ENCODE measurements around the gene FAM181A.

Gene FAM181A

DNA sequence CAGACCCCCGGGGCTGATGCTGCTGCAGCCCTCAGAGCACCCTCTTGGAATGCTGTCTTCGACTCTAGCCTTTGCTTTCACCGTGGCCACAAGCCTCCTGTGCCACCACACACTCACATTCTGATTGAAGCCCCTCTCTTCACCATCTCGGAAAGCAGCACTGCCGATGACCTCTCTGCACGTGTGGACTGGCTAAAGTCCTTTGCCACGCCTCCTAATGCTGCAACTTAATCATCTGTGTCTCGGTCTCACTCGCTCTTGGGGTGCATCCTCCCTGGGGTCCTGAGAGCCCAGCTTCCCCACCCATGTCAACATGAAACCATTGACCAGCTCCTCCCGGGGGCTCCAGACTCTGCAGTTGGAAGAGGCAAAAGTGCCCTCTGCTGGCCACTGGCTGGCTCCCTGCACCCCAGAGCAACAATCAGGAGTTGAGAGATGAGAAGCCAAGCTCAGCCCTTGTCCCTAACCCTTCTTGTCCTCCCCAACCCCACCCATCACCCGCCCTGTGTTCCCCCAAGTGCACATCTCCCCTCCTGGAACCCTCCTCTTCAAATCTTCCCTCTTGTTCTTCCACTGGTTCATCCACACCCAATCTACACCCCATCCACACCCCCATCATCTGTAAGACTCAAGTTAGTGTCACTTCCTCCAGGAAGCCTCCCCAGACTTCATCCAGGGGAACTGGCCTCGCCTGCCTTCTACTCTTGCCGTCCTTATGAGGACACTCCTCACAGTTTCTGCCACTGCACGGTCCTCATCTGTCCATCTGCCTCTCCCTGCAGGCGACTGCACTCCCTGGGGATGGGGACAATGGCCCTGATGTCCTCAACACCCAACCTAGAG lies 23.6 kb upstream of the FAM181A start:
- DNase-seq (ENCODE audit: low spot score) = no peak

DNA sequence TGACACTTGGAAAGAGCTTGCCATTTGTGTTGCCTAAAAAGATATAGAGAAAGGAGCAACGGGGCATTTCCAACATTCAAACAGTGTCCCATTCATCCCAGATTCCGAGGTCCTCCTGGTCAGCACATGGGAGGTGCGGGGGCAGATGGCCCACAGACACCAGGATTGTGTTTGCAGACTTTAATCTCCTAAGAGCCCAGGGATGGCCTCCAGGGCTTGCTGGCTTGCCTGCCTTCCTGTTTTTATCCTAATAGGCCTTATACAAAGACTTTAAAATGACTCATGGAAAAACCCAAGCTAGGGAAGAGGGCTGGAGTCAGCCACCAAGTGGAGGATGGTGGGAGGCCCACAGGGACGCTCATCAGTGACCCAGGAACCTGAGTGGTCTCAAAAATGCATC lies 21.5 kb upstream of the FAM181A start:
- DNase-seq (ENCODE audit: low spot score) = no peak

DNA sequence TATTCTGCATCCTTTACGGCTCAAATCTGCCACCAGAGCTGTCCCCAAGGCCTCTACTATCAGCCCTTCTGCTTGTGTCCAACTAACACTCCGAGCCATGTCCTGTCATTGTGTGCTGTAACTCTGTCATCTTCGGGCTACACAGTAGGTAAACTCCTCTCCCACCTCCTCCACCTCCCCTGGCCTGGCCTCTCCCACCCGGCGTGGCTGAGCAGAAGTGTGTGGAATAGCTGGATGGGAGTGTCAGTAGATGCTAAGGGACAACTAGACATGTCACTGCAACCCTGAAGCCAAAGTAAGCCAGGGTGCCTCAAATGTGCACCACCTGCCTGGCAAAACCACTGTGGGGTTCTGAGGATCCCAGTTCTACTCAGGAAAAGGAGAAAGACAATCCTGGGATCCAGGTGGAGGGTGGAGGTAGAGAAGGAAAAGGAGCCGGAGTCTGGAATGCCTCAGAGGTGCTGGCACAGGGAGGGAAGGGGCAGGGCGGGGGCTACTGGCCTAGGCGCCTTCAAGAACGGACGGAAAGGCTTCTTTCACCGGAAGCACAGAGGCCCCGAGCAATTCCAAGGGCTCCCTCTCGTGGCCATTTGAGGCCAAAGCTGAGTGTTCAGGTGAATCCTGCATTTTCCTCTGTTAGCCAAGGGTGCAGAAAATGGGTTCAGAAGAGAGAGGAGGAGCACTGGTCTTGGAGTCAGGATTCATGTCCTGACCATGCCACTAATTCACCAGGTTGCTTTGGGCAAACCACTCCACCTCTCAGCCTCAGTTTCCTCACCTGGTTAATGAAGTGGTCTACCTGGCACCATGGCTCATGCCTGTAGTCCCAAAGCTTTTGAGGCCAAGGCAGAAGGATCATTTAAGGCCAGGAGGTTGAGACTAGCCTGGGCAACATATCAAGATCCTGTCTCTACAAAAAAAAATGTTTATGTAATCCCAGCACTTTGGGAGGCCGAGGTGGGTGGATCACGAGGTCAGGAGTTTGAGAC lies 20.5 kb upstream of the FAM181A start:
- DNase-seq (ENCODE audit: low spot score) = no peak

DNA sequence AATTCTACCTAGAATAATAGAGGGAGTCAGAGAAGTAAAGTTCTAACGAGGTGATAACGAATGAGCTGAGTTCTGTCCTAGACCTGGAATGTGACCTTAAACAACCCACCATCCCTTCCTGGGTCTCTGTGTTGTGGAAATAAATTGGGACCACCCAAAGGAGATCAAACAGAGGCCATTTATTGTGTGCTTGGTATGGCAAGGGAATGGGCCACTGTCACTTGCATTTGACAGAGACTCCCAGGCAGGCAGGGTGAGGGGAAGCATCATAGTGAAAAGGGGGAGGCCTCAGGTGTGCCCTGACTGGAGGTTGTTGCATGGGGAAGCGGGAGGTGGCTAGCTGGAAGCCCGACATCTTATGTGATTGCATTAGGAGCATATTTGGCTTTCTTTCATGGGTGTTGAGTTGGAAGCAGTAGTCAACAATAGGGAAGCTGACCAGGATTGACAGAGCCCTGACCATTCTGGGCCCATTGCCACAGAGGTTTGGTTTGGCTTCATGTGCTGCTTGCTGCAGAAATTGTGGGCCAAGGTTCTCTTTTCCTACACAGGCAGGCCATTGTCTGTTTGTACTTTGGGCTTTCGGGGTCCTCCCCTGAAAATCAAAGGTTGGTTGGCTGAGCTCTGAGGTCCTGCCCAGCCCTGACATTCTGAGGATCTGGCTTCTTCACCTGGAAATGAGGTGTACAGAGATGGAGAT lies 17.6 kb upstream of the FAM181A start:
- DNase-seq (ENCODE audit: low spot score) = no peak

DNA sequence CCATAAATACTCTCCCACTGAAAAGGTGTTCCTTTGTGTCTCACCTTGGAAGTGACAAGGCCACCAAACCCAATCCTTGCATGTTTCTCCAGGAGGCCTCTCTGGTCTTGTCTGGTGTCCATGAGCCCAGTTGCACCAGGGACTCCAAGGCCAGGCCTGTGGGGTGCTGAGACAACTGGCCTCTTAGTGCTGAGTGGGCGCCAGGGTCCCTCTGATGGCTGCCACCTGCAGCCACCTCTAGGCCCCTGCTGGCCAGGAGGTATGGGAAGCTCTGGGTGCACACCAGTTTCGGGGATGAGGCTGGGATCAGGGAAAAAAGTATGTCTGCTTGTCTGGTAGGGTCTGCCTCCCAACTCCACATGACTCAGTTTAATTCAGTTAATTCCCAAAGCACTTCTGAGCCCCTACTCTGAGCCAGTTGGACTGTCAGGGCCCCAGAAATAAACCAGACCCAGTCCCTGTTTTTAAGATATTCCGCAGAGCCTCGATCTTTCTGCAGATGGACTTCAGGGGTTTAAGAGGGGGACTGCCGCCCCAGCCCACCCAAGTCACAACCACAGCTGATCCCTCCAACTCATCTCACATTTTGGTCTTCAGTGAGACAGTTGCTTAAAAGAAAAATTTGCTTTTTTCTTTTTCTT lies 15.0 kb upstream of the FAM181A start:
- DNase-seq (ENCODE audit: low spot score) = no peak

DNA sequence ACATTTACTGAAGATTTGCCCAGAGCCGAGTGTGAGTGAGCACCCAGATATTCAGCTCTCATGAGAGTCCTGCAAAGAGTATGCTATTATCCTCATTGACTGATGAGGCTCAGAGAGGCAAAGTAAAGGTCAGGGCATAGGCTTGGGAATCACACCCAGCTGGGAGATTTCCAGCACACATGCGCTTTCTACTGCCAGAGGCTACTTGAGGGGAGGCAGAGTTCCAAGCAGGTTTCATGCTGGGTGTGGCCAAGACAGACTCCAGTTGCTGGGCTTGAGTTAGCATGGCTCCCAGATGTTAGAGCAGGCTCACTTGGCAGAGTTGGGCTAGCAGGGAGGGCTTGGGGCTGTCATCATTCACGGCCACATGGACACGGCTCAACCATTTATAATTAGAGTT lies 14.4 kb upstream of the FAM181A start:
- no peak for DNase-seq (ENCODE audit: low spot score)

DNA sequence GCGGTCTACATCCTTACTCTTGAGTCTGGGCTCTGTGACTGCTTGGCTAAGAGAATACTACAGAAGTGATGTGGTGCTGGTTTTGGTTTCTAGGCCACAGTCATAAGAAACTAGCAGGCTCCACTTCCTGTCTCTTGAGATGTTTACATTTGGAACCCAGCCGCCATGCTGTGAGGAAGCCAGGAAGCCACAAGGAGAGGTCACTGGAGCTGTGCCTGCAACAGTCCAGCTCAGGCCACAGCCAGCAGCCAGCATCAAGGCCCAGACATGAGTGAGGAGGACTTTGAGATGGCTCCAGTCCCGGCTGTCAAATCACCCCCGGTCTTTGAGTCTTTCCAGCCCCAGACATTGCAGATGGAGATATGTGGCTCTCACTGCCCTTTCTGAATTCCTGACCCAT lies 12.9 kb upstream of the FAM181A start:
- DNase-seq (ENCODE audit: low spot score) = no peak

DNA sequence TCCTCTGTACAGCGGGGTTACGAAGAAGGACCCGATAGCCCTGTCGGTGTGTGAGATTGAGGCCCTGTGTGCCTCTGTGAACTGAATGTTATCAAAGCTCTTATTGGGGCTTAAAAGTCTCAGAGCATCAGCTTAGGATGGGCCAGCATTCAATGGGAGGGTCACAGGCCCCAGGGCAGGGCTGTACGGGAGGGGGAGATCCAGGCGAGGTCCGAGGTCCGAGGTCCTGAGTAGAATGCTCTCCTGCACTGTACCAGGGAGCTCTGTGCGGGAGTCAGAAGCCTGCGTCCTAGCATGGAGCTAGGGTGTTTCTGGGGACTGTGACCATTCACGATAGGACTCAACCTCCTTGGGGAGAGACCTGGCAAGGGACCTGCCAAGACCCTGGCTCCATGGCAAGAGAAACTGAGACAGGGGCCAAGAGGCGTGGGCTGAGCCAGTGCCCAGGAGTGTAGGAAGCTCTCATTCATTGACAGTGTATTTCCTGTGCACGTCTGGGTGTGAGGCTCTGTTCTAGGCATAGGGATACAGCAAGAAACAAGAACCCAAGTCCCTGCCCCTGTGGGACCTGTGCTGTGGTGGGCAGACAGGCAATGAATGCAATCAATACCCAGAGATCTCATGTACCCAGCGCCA lies 12.0 kb upstream of the FAM181A start:
- no peak for DNase-seq (ENCODE audit: low spot score)

DNA sequence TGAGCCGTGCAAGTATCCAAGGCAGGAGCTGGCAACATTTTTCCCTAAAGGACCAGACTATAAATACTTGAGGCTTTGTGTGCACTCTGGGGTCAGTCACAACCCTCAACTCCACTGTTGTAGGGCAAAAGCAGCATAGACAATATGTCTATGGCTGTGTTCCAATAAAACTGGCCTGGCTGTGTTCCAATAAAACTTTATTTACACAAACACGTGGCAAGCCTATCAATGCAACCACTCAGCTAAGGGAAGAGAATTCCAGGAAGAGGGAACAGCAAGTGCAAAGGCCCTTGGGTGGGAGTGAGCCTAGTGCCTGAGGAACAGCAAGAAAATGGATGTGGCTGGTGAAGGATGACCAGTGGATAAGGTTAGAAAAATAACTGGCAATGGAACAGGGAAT lies 11.3 kb upstream of the FAM181A start:
- DNase-seq (ENCODE audit: low spot score) = no peak

DNA sequence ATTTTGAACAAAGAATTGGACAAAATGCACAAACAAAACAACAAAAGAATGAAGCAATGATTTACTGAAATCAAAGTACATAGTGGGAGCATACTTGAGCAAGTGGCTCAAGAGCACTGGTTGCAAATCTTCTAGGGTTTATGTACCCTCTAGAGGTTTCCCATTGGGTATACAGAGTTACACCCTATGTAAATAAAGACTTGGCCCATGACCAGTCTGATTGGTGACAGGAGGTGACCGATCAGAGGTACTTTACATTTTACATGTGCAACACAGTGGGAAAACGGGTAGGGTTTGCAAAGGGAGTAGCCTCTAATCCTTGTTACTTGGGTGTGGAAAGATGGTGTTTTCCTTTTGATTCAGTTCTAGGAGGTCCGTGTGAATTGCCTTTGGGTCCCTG lies 10.6 kb upstream of the FAM181A start:
- DNase-seq (ENCODE audit: low spot score) = no peak

DNA sequence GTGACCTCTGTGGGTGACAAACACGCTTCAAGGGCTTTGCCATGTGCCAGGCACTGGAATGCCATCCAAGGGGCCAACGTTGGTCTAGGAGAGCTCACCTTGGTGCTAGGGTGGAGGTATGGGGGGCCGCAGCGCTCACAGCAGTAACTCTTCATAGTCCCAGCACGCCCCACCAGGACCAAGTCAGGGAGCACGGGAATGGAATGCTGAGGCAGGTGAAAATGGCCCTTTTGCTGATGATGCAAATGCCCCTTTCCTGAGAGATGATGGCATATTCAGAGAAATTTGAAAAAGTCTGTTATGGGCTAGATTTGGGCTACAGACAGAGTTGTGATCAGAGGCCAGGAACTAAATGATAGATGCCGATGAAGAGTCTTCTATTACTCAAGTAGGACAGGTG lies 10.0 kb upstream of the FAM181A start:
- no peak for DNase-seq (ENCODE audit: low spot score)

DNA sequence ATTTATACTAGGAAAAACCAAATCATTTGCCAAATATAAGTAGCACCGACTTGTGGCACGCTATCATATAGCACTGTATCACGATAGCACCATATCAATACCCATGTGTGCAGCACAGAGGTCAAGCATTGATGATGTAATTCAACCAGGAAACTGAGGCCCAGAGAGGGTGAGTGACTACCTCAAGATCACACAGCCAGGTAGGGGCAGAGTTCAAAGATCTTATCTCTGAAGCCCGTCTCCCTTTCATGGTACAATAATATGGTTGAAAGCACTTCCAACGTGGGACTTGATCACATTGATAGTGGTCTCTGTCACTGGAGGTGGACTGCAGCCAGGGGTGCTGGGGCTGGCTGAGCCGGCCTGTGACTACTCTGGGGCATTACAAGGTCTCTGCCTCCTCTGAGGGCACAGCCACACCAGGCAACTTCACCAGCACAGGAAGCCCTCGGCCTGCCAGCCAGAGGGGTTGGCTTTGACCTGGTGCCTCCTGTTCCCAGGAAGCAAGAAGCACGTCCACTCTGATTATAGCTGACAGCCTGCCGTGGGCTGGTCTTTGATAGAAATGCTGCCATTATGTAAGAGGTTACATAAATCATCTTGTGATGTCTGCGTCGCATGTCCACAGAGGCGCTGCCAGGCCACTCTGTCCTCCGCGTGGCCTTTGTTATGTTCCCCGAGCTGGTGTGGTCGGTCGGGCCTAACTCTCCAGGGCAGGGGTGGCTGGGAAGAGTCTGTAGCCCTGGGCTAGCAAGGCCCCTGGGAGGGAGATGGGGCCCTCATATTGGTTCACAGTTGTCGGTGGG lies 5.9 kb upstream of the FAM181A start:
- no peak for DNase-seq (ENCODE audit: low spot score)

DNA sequence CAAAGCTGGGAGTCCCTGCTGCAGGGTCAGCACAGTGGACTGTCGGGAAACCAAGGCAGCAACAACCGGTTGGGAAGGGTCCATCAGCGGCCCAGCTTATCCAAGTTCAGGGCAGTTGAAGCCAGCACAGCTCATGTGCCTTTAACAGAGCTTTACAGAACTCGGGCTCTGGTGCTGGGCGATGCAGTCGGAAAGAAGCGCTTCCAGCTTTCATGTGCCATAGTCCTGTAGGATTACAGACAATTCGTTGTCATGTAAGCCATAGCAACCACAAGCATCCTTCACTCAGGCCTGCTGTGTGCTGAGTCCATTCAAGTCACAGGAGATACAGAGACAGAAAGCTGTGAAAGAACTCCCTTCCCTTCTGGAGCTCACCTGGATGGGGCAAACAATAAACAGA lies 3.5 kb upstream of the FAM181A start:
- no peak for DNase-seq (ENCODE audit: low spot score)

DNA sequence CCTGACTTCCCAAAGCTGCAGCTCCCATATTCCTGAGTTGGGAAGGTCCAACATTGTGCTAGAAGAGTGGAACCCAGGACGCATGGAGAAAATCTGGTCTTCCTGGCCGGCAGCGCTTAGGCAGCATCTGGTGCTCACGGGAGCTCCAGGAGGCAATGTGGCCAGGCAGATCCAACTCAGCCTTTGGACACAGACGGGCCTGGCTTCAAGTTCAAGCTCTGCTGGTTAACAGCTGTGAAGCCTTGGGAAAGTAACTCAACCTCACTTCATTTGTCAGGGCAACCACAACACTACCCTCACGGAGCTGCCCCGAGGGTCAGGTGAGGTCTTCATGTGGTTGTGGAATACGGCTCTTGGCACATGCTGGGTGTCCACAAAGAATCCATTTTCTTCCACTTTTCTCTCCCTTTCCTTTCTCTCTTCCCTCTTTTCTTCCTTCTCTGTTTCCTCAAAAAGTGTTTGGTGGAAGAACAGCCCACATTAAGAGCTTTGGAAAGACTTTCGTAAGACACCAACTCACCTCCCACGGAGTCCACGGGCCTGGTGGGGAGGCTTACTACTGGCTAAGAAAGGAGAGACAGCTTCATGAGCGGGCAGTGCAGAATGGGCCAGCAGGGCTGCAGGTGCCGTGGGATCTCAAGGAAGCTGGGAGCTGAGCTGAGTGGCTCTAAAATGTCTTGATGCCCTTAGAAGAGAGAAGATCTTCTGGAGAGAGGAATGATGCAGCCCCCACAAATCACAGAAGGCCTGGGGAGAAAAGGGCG lies 2.4 kb upstream of the FAM181A start:
- no peak for DNase-seq (ENCODE audit: low spot score)

DNA sequence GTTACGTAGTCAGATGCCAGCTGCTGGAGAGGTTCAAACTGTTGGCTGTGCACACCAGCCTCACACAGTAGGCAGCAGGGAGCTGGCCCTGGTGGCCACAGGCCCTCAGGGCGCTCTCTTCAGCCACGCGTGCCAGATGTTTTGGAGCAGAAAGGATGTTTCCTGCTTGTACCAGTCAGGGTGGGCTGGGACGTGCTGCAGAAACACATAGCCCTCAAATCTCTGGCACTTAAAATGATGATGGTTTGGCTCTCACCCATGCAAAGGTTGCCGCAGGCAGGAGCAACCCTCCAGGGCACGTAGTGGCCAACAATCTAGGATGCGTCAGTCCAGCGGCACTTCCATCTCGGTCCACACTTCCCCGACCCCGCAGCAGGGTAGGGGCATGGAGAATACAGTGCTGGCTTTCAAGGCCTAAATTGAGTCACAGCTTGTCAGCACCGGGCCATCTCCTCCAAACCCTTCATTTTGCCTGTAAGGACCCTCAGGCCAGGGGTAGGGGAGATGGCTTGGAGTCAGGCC lies 1.7 kb upstream of the FAM181A start:
- no peak for DNase-seq (ENCODE audit: low spot score)

DNA sequence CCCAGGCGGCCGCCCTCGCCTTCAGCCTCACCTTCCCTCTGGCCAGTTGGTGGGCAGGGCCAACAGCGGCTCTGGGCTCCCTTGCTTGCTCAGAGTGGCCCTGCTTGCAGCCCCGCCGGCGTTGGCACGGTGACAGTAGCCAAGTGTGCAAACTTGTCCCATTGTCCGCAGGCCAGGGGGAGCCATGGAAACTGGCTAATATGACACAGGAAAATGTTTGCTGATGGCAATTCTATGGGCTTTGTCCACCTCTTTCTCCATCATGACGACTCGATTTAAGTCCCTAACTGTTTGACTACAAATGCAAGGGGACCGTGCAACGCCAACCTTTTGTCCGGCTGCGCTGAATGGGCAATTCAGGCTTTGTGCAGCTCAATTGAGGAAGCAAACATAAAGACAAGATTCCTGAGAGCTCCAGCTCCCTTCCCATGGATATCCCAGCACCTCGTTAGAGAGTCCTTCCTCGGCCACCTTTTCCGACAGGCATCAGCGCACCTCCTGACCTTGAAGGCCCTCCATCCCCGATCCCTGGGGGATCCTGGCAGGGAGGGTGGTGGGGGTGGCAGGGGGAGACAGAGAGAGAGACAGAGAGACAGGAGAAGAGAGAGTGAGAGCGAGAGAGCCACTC lies 785 bp upstream of the FAM181A start:
- no peak for DNase-seq (ENCODE audit: low spot score)

DNA sequence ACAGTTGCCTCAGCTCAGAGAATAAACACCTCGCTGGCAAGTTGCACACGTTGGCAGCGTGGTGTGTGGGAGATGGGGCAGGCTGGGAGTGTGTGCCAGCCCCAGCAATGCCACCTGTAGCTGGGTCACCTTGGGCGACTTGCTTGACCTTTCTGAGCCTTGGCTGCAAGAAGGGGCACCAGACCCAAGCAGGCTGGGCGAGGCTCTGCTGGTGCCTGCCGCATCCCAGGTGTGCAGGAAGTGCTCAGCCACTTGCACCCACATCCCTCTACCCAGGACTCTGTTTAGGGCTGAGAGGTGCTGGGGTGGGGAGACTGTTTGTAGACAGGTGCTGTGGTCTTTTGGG lies 629 bp downstream of the FAM181A start:
- no peak for DNase-seq (ENCODE audit: low spot score)

DNA sequence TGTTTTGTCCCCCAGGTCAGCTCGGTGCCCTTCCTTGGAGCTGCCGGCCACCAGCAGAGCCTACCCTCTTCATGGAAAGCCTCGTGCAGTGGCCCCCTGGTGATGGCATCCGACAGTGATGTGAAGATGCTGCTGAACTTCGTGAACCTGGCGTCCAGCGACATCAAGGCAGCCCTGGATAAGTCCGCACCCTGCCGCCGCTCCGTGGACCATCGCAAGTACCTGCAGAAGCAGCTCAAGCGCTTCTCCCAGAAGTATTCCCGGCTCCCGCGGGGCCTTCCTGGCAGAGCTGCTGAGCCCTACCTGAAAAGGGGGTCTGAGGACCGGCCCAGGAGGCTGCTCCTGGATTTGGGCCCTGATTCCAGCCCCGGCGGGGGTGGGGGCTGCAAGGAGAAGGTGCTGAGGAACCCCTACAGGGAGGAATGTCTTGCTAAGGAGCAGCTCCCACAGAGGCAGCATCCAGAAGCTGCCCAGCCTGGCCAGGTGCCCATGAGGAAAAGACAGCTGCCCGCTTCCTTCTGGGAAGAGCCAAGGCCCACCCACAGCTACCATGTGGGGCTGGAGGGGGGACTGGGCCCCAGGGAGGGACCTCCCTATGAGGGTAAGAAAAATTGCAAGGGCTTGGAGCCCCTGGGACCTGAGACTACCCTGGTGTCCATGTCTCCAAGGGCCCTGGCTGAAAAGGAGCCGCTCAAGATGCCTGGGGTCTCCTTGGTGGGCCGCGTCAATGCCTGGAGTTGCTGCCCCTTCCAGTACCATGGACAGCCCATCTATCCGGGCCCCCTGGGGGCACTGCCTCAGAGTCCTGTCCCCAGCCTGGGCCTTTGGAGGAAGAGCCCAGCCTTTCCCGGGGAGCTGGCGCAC lies 1.3 kb downstream of the FAM181A start:
- no peak for DNase-seq (ENCODE audit: low spot score)
